HCT116 (cell line): ENCODE results near the gene MYO10. TPM values are rescaled to one million over a fixed set of nuclear protein-coding genes. Genes with fewer than 3 reads are reported as not detected.

ENCODE experiments used
- ATAC-seq: fragments of 200-7000 bp; cut with Tn5 transposase; 2 replicates; pipeline ENCODE4 v1.9.1; 2020; ENCODE audit warnings: mild to moderate bottlenecking, moderate library complexity
- BruUV-seq: library from RNA; stranded (reverse); fragments of 400-500 nt; replicated peaks from 2 replicates; lab custom pipeline; 2021; lab: Mats Ljungman, UMichigan
- CTCF ChIA-PET: fragments of 300-600 bp; sonication (Branson Sonifier 250); formaldehyde crosslinking; loops from one replicate; lab custom pipeline; 2021; ENCODE audit warnings: antibody characterized with exemption; lab: Charles Lee
- POLR2A ChIA-PET: fragments of 300-600, 350-600 bp; sonication (Branson Sonifier 250); formaldehyde crosslinking; loops from one replicate; lab custom pipeline; 2021; ENCODE audit warnings: antibody characterized with exemption; lab: Charles Lee
- RAD21 ChIA-PET, 2 experiments: fragments of 300-600 bp; sonication (Branson Sonifier 250); formaldehyde crosslinking; loops; one replicate each; lab custom pipeline; 2023; ENCODE audit warnings: low total read pairs in 2 of 2; ENCODE audit not compliant: uncharacterized antibody in 2 of 2, unreplicated experiment in 2 of 2, low non-redundant PET in 1 of 2; lab: Charles Lee
- DNase-seq: peaks from one replicate; pipeline ENCODE4 v3.0.0-alpha.2; 2010; ENCODE audit warnings: low read depth, low spot score
- H2AFZ ChIP-seq: fragments of 200-600 bp; shearing (Covaris generic), sonication (generic); 2 replicates; pipeline ENCODE4 v1.6.1; 2017; ENCODE audit warnings: low read depth, mixed run types, mixed read lengths, antibody characterized with exemption, low read length; ENCODE audit not compliant: poor library complexity, severe bottlenecking
- H3K27ac ChIP-seq: 2 replicates; pipeline ENCODE4 v1.5.1; 2012; ENCODE audit warnings: low read depth, low read length
- H3K27me3 ChIP-seq: fragments of 200-600 bp; sonication (generic); 2 replicates; pipeline ENCODE4 v1.6.1; 2016; ENCODE audit warnings: mixed run types, low read length, mixed read lengths; ENCODE audit not compliant: insufficient read depth
- H3K36me3 ChIP-seq, 2 experiments: fragments of 200-500 bp in 1 of 2; fragments of 200-600 bp in 1 of 2; sonication (Bioruptor generic) in 1 of 2; sonication (generic) in 1 of 2; 2 replicates each; pipeline versions ENCODE4 v1.5.1 to v1.6.1; 2014 to 2016; ENCODE audit warnings: low read length in 2 of 2, inconsistent platforms in 1 of 2, mixed read lengths in 1 of 2, mixed run types in 1 of 2; ENCODE audit not compliant: insufficient read depth in 2 of 2, control insufficient read depth in 1 of 2
- H3K4me1 ChIP-seq, 2 experiments: fragments of 200-600 bp in 1 of 2; sonication (generic) in 1 of 2; 2 replicates each; pipeline versions ENCODE4 v1.5.1 to v1.6.1; 2012 to 2017; ENCODE audit warnings: low read length in 2 of 2, inconsistent platforms in 1 of 2, mild to moderate bottlenecking in 1 of 2, mixed read lengths in 1 of 2, mixed run types in 1 of 2, moderate library complexity in 1 of 2; ENCODE audit not compliant: insufficient read depth in 2 of 2, control insufficient read depth in 1 of 2
- H3K4me2 ChIP-seq: fragments of 200-600 bp; sonication (generic); 2 replicates; pipeline ENCODE4 v1.6.1; 2017; ENCODE audit warnings: mixed run types, low read length, mixed read lengths
- H3K4me3 ChIP-seq, 2 experiments: fragments of 200-600 bp in 1 of 2; sonication (generic) in 1 of 2; replicated peaks in 1 of 2; 2 replicates each; pipeline ENCODE4 v1.5.1; 2011 to 2016; ENCODE audit warnings: low read length in 2 of 2, control low read depth in 1 of 2, low read depth in 1 of 2, mild to moderate bottlenecking in 1 of 2, mixed read lengths in 1 of 2, mixed run types in 1 of 2
- H3K79me2 ChIP-seq: fragments of 200-600 bp; sonication (generic); 2 replicates; pipeline ENCODE4 v1.6.1; 2017; ENCODE audit warnings: mild to moderate bottlenecking, mixed run types, low read length, moderate library complexity, mixed read lengths; ENCODE audit not compliant: insufficient read depth
- H3K9ac ChIP-seq: fragments of 200-600 bp; sonication (generic); 2 replicates; pipeline ENCODE4 v1.6.1; 2016; ENCODE audit warnings: low read length, mixed read lengths
- H3K9me2 ChIP-seq: fragments of 200-600 bp; sonication (generic), shearing (Covaris generic); 2 replicates; pipeline ENCODE4 v1.6.1; 2017; ENCODE audit warnings: mixed run types, mild to moderate bottlenecking, moderate library complexity; ENCODE audit not compliant: insufficient read depth
- H3K9me3 ChIP-seq, 2 experiments: fragments of 200-500 bp in 1 of 2; fragments of 200-600 bp in 1 of 2; sonication (Bioruptor generic) in 1 of 2; sonication (generic) in 1 of 2; 2 replicates each; pipeline ENCODE4 v1.6.1; 2014 to 2017; ENCODE audit warnings: low read length in 2 of 2, mixed read lengths in 2 of 2, inconsistent platforms in 1 of 2, low read depth in 1 of 2, mild to moderate bottlenecking in 1 of 2, mixed run types in 1 of 2, moderate library complexity in 1 of 2; ENCODE audit not compliant: control insufficient read depth in 1 of 2, insufficient read depth in 1 of 2
- H4K20me1 ChIP-seq: fragments of 200-600 bp; sonication (generic), shearing (Covaris generic); 2 replicates; pipeline ENCODE4 v1.6.1; 2017; ENCODE audit warnings: mixed run types, mild to moderate bottlenecking, moderate library complexity; ENCODE audit not compliant: insufficient read depth
- CBX3 ChIP-seq: IDR thresholded peaks from 2 replicates; pipeline ENCODE4 v1.6.1; 2012; ENCODE audit warnings: low read depth
- CEBPB ChIP-seq: IDR thresholded peaks from 2 replicates; pipeline ENCODE4 v1.6.1; 2012; ENCODE audit warnings: low read depth
- CTCF ChIP-seq, 3 experiments: fragments of 200-600 bp in 1 of 3; sonication (generic) in 1 of 3; IDR thresholded peaks in 2 of 3; conservative IDR thresholded peaks in 1 of 3; 2 replicates each; pipeline ENCODE4 v1.5.1; 2012 to 2017; ENCODE audit warnings: low read depth in 2 of 3, low read length in 2 of 3, antibody characterized with exemption in 1 of 3, borderline replicate concordance in 1 of 3, control low read depth in 1 of 3, mild to moderate bottlenecking in 1 of 3, mixed read lengths in 1 of 3, mixed run types in 1 of 3, moderate library complexity in 1 of 3; ENCODE audit not compliant: insufficient read depth in 1 of 3
- EGR1 ChIP-seq: IDR thresholded peaks from 2 replicates; pipeline ENCODE4 v1.6.1; 2012; ENCODE audit warnings: low read depth
- EZH2phosphoT487 ChIP-seq: fragments of 200-600 bp; IDR thresholded peaks from 2 replicates; pipeline ENCODE4 v1.6.1; 2018; ENCODE audit warnings: antibody characterized with exemption, borderline replicate concordance
- FOSL1 ChIP-seq: IDR thresholded peaks from 2 replicates; pipeline ENCODE4 v1.6.1; 2012; ENCODE audit warnings: low read depth
- JUND ChIP-seq: IDR thresholded peaks from 2 replicates; pipeline ENCODE4 v1.6.1; 2012
- SIN3A ChIP-seq: IDR thresholded peaks from 2 replicates; pipeline ENCODE4 v1.6.1; 2012; ENCODE audit warnings: low read depth
- ZFX ChIP-seq: fragments of 450-650 bp; IDR thresholded peaks from 2 replicates; pipeline ENCODE4 v1.6.1; 2017
- intact Hi-C: fragments of 100-400 bp; cut with micrococcal nuclease; formaldehyde crosslinking; loops from 2 replicates; pipeline ENCODE4 v1.10.0; 2022
- total RNA-seq: library from RNA; stranded (reverse); gene quantifications from one replicate; pipeline ENCODE4 v1.2.1, GENCODE V29; 2021; ENCODE audit not compliant: unreplicated experiment
- TF ChIP-seq, protein P1 (sequence below): IDR thresholded peaks from 2 replicates; pipeline ENCODE4 v1.6.1; 2012; ENCODE audit warnings: low read depth
- TF ChIP-seq, protein P2 (sequence below): IDR thresholded peaks from 2 replicates; pipeline ENCODE4 v1.6.1; 2012

The MYO10 gene
- total RNA-seq, 1 experiment from 2014 or later = 34.9 TPM

GRCh38 chr5:16732356-16732755 is 203.7 kb downstream of the MYO10 start:
- ChIA-PET CTCF (no interaction called here), RAD21 (no interaction called here)
- Histone ChIP-seq H3K4me3 (no peak overlapping the region), H3K27ac (no peak overlapping the region), H3K36me3 (no peaks in the 10 kb centered on the region), H3K27me3 (no peaks in the 10 kb centered on the region), H2AFZ (no peak overlapping the region), H3K79me2 (no peaks in the 10 kb centered on the region), H3K9ac (no peak overlapping the region), H3K9me2 (no peaks in the 10 kb centered on the region), H3K4me2 (no peak overlapping the region)
- no TSS peak for BruUV-seq
- ATAC-seq = no peak
- intact Hi-C loops = no loop called here
- TF ChIP-seq FOSL1 (no peak), EGR1 (no peak), CBX3 (no peak), EZH2phosphoT487 (no peak), JUND (no peak), CEBPB (no peak), SIN3A (no peak), CTCF (IDR thresholded peaks at IDR 0.05 in 2 of 3, conservative IDR thresholded peaks at IDR 0.05 in 1 of 3; ENCODE audit: borderline replicate concordance in 1 of 3, insufficient read depth in 1 of 3, low read depth in 2 of 3, low read length in 2 of 3) (no peak), ZFX (no peak)
- TF ChIP-seq, protein P1, sequence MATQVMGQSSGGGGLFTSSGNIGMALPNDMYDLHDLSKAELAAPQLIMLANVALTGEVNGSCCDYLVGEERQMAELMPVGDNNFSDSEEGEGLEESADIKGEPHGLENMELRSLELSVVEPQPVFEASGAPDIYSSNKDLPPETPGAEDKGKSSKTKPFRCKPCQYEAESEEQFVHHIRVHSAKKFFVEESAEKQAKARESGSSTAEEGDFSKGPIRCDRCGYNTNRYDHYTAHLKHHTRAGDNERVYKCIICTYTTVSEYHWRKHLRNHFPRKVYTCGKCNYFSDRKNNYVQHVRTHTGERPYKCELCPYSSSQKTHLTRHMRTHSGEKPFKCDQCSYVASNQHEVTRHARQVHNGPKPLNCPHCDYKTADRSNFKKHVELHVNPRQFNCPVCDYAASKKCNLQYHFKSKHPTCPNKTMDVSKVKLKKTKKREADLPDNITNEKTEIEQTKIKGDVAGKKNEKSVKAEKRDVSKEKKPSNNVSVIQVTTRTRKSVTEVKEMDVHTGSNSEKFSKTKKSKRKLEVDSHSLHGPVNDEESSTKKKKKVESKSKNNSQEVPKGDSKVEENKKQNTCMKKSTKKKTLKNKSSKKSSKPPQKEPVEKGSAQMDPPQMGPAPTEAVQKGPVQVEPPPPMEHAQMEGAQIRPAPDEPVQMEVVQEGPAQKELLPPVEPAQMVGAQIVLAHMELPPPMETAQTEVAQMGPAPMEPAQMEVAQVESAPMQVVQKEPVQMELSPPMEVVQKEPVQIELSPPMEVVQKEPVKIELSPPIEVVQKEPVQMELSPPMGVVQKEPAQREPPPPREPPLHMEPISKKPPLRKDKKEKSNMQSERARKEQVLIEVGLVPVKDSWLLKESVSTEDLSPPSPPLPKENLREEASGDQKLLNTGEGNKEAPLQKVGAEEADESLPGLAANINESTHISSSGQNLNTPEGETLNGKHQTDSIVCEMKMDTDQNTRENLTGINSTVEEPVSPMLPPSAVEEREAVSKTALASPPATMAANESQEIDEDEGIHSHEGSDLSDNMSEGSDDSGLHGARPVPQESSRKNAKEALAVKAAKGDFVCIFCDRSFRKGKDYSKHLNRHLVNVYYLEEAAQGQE = no peak
- TF ChIP-seq, protein P2, sequence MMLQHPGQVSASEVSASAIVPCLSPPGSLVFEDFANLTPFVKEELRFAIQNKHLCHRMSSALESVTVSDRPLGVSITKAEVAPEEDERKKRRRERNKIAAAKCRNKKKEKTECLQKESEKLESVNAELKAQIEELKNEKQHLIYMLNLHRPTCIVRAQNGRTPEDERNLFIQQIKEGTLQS = no peak
- TF ChIP-seq, all 23 proteins: peak for 0
- Histone ChIP-seq H3K9me3 (no peaks in the 10 kb centered on the region), H4K20me1 (no peaks in the 10 kb centered on the region), H3K4me1 (peaks cover 5 to 12% of the 10 kb centered on the region in 2 experiments; a peak in 2 of 4 replicates)
- POLR2A ChIA-PET = no interaction called here
- no peak for DNase-seq
